GM18873 (cell line): Measurements from ENCODE around the gene OTX1.
"Not testable (repeated sequence)": the region's sequence is repeated elsewhere in the genome, so short reads cannot be mapped to it uniquely, and the experiment has no call there.

ENCODE experiments used
- ATAC-seq: cut with Tn5 transposase; IDR thresholded peaks from one replicate; pipeline ENCODE4 v1.9.1; 2021; ENCODE audit warnings: mild to moderate bottlenecking, moderate library complexity, moderate number of reproducible peaks; ENCODE audit not compliant: unreplicated experiment, low FRiP score

The OTX1 gene

DNA sequence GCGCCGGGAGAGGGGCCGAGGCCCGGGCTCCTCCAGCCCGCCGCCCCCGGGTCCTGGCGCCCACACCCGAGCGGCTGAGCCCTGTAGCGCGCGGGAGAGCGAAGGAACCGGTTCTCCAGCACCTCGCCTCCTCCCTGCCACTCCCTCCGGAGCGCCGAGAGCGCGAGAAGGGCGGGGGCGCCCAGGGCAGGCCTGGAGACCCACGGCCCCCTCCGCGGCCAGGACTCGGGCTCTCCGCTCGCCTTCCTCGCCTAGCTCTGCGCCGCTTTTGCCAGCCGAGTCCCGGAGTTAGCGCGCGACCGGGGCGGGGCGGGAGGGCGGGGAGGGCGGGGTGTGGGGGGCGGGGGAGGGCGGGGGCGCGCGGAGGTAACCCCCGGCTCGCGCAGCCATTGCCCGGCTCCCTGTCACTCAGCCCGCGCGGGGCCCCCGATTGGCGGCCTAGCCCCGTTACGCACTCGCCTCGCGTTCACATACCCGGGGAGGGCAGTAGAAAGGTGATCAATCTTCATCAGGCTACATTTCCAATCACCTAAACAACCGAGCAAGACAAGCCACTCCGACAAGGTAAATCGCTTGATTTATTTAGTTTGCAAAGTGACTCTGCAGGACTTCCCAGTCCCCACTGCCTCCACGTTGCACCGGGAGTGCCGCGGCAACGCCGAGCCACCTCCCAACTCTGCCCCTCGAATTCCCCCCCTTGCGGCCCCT lies at the start of gene OTX1:
Gene OTX1 (plus strand): TSS at position 497 of the 708 bp plus-strand sequence. CDS start 2,161 bp downstream, outside the sequence.
- peak; percentile 80 for ATAC-seq

DNA sequence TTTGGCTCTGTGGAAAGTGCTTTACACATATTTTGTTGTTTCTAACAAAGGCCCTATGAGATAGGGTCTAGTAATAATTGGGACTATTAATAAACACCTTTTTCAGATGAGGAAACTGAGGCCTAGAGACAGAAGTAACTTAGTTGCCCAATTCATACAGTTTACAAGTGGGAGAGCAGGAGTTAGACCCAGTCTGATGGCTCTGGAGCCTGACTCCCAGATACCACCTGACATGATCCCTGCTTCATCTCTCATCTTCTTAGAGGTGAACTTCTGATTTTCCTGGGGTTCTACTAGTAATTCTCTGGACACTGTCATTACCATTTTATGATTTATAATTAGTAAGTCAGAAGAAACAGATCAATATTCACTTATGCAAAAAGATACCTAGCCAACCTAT lies 49.1 kb upstream of the OTX1 start:
- no peak for ATAC-seq

DNA sequence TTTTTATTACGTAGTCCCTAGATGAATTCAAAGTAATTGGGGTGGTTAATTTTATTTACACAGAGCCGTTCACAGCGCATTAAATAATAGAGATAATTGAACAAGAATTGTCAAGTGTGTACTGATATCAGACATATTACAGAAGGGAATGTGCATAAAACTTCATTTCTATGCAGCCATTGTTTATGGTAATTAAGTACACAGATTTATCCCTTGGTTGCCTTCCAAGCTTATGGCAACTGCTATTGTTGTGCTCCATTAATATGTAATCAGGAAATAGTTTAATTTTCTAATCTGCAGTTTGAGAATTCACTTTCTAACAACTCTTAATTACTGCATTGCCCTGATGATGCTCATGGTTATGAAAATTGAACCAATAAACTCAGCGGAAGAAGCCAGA lies 47.3 kb upstream of the OTX1 start:
- no peak for ATAC-seq

DNA sequence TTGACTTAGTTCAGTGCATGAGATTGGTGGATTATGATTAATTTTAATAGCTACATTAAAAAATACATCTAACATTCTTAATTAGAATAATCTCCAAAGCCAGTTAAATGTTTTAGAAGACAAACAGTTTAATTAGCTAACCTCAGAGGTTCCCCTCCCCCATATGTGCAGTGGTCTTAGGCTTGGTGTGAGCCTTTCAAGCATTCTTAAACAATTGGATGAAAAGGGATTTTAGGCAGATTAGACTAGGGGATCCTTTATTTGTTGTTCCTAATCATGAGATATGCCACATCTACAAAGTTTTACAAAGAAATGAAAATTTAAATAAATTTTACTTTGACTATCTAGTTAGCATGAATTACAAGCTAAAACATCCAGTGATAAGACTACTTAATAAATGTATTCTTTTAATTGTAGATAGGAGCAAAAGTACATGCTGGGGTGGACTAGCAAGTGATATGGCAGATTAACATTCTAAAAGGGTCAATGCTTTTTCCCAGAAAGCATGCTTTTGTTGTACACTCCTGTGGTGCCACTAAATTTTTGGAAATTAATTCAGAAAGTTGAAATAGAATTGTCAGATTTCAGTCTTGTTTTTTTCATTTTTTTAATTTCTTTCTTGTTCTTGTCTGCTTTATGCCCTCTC lies 42.7 kb upstream of the OTX1 start:
- no peak for ATAC-seq

DNA sequence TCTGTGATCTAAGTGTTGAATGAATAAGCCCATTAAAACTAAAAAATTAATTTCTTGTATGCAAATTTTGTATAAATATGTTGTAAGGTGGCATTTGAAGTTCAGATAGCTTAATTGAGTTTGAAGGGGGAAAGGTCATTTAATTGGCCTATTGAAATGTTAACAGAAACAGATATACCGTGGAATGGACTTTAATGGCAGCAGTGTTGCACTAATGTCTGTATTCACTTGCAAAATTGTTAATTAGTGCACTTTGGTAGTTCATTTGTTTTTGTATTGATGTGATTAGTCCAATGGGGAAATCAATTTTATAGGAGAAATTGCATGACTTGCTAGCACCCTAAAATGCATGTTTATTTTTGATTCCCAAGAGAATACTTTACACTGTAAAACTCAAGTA lies 41.8 kb upstream of the OTX1 start:
- no peak for ATAC-seq

DNA sequence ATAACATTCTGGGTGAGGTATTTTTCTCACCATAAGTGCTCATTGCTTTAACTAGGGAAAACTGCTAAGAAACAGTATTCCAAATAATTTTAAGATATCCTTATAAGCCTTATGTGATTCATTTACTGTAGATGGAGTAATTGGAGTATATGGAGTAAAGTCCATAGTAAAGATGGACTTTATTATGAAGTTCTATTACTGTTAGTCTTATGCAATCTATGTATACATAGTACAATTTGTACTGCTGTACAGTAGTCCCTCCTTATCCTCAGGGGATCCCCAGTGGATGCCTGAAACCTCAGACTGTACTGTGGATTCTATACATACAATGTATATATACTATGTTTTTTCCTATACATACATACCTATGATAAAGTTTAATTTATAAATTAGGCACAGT lies 41.1 kb upstream of the OTX1 start:
- no peak for ATAC-seq

DNA sequence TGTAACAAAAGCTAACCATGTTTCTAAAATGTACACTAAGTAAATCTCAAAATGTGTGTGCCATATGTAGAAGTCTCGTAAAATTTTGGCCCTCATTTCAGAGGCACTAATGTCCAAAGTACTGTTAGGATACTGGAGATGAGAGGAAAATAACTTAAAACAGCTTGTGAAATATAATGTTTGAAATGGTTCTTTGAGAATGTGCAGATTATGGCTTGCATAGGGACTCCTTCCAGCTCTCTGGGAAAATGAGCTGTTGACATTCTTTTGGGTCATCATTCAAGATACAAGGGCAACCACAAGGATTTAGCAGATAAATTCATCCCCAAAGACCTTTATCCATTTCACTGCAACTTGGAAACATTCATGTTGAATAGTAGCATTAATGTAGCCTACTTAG lies 38.1 kb upstream of the OTX1 start:
- ATAC-seq: no peak

DNA sequence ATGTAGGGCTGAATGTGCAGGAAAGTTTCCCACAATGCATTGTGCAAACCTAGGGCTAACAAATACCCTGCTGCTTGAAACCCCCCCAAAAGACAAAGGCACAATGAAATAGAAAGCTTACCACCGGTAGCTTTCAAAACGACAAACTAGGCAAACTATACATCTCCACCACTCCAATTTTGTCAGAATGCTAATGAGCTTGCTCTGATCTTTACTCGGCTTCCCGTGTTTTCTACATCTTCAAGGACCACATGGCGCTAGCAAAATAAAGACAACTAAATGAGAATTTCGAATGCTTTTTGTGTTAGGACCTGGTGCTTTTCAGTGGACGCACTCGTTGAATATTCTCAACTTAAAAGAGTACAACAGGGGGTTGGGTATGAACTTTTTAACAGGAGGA lies 37.2 kb upstream of the OTX1 start:
- ATAC-seq: no peak

GRCh38 chr2:63015389-63015788 lies 35.2 kb upstream of the OTX1 start:
- no peak for ATAC-seq

GRCh38 chr2:63018439-63018838 lies 32.2 kb upstream of the OTX1 start:
- no peak for ATAC-seq

DNA sequence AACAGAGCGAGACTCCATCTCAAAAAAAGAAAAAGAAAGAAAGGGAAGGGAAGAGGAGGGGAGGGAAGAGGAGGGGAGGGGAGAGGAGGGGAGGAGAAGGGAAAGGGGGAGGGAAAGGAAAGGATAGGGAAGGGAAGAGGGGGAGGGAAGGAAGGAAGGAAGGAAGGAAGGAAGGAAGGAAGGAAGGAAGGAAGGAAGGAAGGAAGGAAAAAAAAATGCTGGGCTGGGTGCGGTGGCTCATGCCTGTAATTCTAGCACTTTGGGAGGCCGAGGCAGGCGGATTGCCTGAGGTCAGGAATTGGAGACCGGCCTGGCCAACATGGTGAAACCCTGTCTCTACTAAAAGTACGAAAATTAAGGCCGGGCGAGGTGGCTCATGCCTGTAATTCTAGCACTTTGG lies 30.9 kb upstream of the OTX1 start:
- not testable (repeated sequence) for ATAC-seq

DNA sequence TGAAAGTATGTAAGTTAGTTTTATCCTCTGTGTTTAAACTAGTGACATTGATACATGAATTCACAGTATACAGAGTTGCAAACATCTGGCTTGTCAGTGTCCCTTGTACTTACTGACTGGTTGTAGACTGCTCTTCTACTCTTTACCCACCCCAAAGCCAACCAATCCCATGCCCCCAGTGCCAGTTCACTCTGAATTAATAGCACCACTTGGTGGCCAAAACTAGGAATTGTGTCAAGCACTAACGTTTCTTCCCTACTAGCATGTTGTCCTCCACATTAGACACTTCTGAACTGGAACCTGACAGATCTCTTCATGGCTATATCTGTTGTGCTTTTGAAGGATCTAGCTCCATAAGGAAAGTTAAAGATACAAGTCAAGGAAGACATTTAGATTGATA lies 27.2 kb upstream of the OTX1 start:
- ATAC-seq: no peak

- no peak for ATAC-seq
Observed at GRCh38 chr2:63027220-63027619, 23.4 kb upstream of the OTX1 start.

DNA sequence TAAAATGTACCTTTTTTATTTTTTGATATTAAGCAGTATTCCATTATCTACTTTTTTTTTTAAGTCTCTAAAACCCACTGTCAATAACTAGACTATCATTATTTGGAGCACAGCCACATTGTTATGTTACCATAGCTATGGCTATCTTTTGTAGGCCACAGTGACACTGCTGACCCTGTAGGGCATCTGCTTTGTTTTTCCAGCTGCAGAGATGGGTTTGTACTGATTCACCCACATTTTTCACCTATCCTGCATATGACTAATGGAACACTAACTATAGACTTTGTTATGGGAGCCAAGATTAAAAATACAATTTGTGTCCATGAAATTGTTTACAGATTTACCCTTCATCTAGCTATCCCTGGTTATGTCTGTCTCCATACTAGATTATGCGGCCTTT lies 21.6 kb upstream of the OTX1 start:
- no peak for ATAC-seq

- ATAC-seq: no peak
Observed at GRCh38 chr2:63034526-63034925, 16.1 kb upstream of the OTX1 start.

- no peak for ATAC-seq
Observed at GRCh38 chr2:63035169-63035568, 15.5 kb upstream of the OTX1 start.

DNA sequence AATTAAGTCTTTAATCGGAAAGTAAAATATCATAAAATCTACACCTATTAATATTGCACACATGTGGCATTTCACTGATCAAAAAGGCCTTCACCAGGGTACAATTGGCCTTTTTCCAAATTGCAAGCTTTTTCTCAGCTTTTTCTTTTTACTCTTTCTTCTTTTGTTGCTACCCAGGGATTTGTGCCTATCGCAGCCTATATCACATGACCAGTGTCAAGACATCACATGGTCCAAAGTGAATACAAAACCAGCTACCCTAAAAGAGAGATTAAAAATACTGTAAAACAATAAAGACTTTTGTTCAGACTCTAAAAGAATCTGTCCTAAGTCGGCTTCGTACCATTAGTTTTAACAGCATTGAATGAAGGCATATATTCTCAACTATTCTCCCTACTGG lies 15.0 kb upstream of the OTX1 start:
- ATAC-seq: no peak

DNA sequence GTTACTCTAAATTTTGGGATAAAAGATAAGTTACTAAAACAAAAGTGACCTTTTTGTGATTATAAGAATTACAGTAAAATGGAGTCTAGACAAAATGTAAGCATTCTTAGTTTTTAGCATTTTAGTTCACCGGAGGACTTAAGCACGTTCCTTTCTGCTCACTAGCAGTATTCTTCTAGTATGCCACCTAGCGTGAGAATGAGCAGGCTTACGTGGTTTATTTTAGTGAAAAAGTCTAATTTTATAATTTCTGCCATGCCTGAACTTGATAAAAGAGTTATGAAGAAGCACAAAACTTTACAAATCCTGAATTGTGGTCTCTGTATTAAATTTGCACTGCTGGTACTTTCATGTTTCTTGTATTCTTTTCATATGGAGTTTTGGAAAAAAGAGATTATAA lies 12.6 kb upstream of the OTX1 start:
- ATAC-seq: no peak

DNA sequence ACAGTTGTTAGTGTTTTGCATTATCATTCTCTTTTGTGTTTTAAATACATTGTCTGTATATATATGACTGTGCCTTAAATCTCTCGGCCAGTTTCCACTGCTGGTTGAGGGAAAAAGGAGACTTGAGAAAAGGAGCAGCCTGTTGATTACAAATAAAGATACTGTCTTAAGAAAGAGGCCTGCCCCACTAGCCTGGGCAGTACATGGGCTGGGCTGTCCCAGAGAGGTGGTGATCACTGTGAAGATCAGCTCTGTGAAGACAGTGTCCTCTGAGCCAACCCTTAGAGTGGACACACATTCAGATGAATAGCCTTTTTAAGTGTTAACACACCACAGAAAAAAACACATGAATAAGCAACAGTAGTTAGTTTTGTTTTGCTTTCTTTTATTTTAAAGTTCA lies 10.0 kb upstream of the OTX1 start:
- ATAC-seq: no peak

GRCh38 chr2:63041592-63041991 lies 9.0 kb upstream of the OTX1 start:
- no peak for ATAC-seq

GRCh38 chr2:63044362-63045327 lies 6.0 kb upstream of the OTX1 start:
- no peak for ATAC-seq
